ENCODE results near the gene KIAA1671. TPM values are rescaled to one million over a fixed set of nuclear protein-coding genes. Genes with fewer than 3 reads are reported as not detected.

KIAA1671 gene
- total RNA-seq, 3 donors from 2014 or later: 9.8 to 62.8 (median 36.4) TPM

GRCh38 chr22:25160120-25160996, 207.8 kb downstream of the KIAA1671 start:
- H3K27ac ChIP-seq: peak overlapping the region; percentile 49 to 65
- H3K4me3 ChIP-seq: no peak overlapping the region
- H3K27me3 ChIP-seq: no peaks in the 10 kb centered on the region
- peaks cover 0 to 4% of the 10 kb centered on the region in 2 donors for H3K4me1 ChIP-seq
- no peaks in the 10 kb centered on the region for H3K9me3 ChIP-seq
- no peaks in the 10 kb centered on the region for H3K36me3 ChIP-seq
- DNase-seq (ENCODE audit: low spot score in 2 of 2): no peak
- no peak for TF ChIP-seq POLR2A (IDR thresholded peaks at IDR 0.05)
- no peak for TF ChIP-seq POLR2AphosphoS5 (IDR thresholded peaks at IDR 0.05)
- TF ChIP-seq CTCF (IDR thresholded peaks at IDR 0.05): no peak
- intact Hi-C loops (cut with DNase I; ENCODE audit: low total_unique reads): loop anchor here (10.0 kb wide), 1 partner anchor 46 kb away; no protein-coding TSS in a partner anchor

GRCh38 chr22:25161017-25161915, 208.8 kb downstream of the KIAA1671 start:
- TF ChIP-seq CTCF (IDR thresholded peaks at IDR 0.05) (no peak), POLR2AphosphoS5 (IDR thresholded peaks at IDR 0.05) (no peak), POLR2A (IDR thresholded peaks at IDR 0.05) (no peak)
- H3K4me1 ChIP-seq: peaks cover 0 to 5% of the 10 kb centered on the region in 2 donors
- H3K27me3 ChIP-seq: no peaks in the 10 kb centered on the region
- intact Hi-C loops (cut with DNase I; ENCODE audit: low total_unique reads): loop anchor here (10.0 kb wide), 1 partner anchor 46 kb away; no protein-coding TSS in a partner anchor
- no peak for DNase-seq (ENCODE audit: low spot score in 2 of 2)
- H3K4me3 ChIP-seq: no peak overlapping the region
- no peaks in the 10 kb centered on the region for H3K36me3 ChIP-seq
- H3K27ac ChIP-seq: peak overlapping the region; percentile 4 to 65
- H3K9me3 ChIP-seq: no peaks in the 10 kb centered on the region

- Histone ChIP-seq H3K27me3 (no peaks in the 10 kb centered on the region), H3K4me3 (no peak overlapping the region), H3K27ac (peak overlapping the region; percentile 4 to 65), H3K9me3 (no peaks in the 10 kb centered on the region), H3K4me1 (peaks cover 0 to 5% of the 10 kb centered on the region in 2 donors), H3K36me3 (no peaks in the 10 kb centered on the region)
- TF ChIP-seq POLR2AphosphoS5 (IDR thresholded peaks at IDR 0.05) (no peak), CTCF (IDR thresholded peaks at IDR 0.05) (no peak), POLR2A (IDR thresholded peaks at IDR 0.05) (no peak)
- intact Hi-C loops (cut with DNase I; ENCODE audit: low total_unique reads): loop anchor here (10.0 kb wide), 1 partner anchor 47 kb away; no protein-coding TSS in a partner anchor
- no peak for DNase-seq (ENCODE audit: low spot score in 2 of 2)
These were observed 209.5 kb downstream of the KIAA1671 start for GRCh38 chr22:25161916-25162530.

- H3K27ac ChIP-seq: peak overlapping the region in 1 of 2 donors; percentile 36
- H3K9me3 ChIP-seq: no peaks in the 10 kb centered on the region
- DNase-seq (ENCODE audit: low spot score in 2 of 2): no peak
- no peaks in the 10 kb centered on the region for H3K27me3 ChIP-seq
- peaks cover 0 to 5% of the 10 kb centered on the region in 2 donors for H3K4me1 ChIP-seq
- no peak overlapping the region for H3K4me3 ChIP-seq
- H3K36me3 ChIP-seq: no peaks in the 10 kb centered on the region
- TF ChIP-seq POLR2AphosphoS5 (IDR thresholded peaks at IDR 0.05) (no peak), CTCF (IDR thresholded peaks at IDR 0.05) (no peak), POLR2A (IDR thresholded peaks at IDR 0.05) (no peak)
- intact Hi-C loops (cut with DNase I; ENCODE audit: low total_unique reads): loop anchor here (10.0 kb wide), 1 partner anchor 48 kb away; no protein-coding TSS in a partner anchor
These were observed 210.0 kb downstream of the KIAA1671 start for GRCh38 chr22:25162561-25162960.

Data from breast epithelium (tissue), 4 donors.